SU-DHL-6 (cell line): Measurements from ENCODE around the gene NT5C2.

Source experiments
- H2AFZ ChIP-seq: fragments of 200-600 bp; sonication (generic); 2 replicates; pipeline ENCODE4 v1.6.1; 2014; ENCODE audit warnings: low read depth, mild to moderate bottlenecking, moderate library complexity, mixed read lengths, antibody characterized with exemption, low read length; ENCODE audit not compliant: severe bottlenecking
- H3F3A ChIP-seq: fragments of 200-600 bp; shearing (Covaris generic); 2 replicates; pipeline ENCODE4 v1.6.0; 2016; ENCODE audit warnings: antibody characterized with exemption, mild to moderate bottlenecking; ENCODE audit not compliant: insufficient read depth
- H3K27ac ChIP-seq: fragments of 200-600 bp; sonication (generic); 2 replicates; pipeline ENCODE4 v1.5.1; 2016; ENCODE audit warnings: low read depth, mild to moderate bottlenecking, low read length, moderate library complexity, mixed read lengths
- H3K27me3 ChIP-seq: fragments of 200-600 bp; sonication (generic), shearing (Covaris generic); 2 replicates; pipeline ENCODE4 v1.6.0; 2014; ENCODE audit warnings: mild to moderate bottlenecking, low read length
- H3K36me3 ChIP-seq: fragments of 200-600 bp; sonication (generic); 2 replicates; pipeline ENCODE4 v1.6.1; 2014; ENCODE audit warnings: mild to moderate bottlenecking, low read length, mixed read lengths
- H3K4me2 ChIP-seq: fragments of 300-600, 200-600 bp; shearing (Covaris generic), sonication (generic); 2 replicates; pipeline ENCODE4 v1.6.0; 2014; ENCODE audit warnings: low read length, low read depth, mild to moderate bottlenecking; ENCODE audit not compliant: poor library complexity, severe bottlenecking
- H3K4me3 ChIP-seq: fragments of 200-600 bp; sonication (generic); 2 replicates; pipeline ENCODE4 v1.5.1; 2014; ENCODE audit warnings: antibody characterized with exemption, low read length, mild to moderate bottlenecking, mixed read lengths; ENCODE audit not compliant: insufficient read depth, poor library complexity, severe bottlenecking
- H3K79me2 ChIP-seq: fragments of 200-600 bp; sonication (generic); 2 replicates; pipeline ENCODE4 v1.6.1; 2014; ENCODE audit warnings: mild to moderate bottlenecking, low read length, moderate library complexity; ENCODE audit not compliant: insufficient read depth
- H3K9ac ChIP-seq: fragments of 200-600 bp; sonication (generic); 2 replicates; pipeline ENCODE4 v1.7.0; 2014; ENCODE audit warnings: mild to moderate bottlenecking, low read length
- H3K9me2 ChIP-seq: fragments of 200-600 bp; sonication (generic); replicated peaks from 2 replicates; pipeline ENCODE4 v1.6.1; 2014; ENCODE audit warnings: low read length; ENCODE audit not compliant: insufficient read depth
- H3K9me3 ChIP-seq: fragments of 200-600 bp; sonication (generic); 2 replicates; pipeline ENCODE4 v1.6.1; 2014; ENCODE audit warnings: low read length, mixed read lengths; ENCODE audit not compliant: insufficient read depth
- H4K20me1 ChIP-seq: fragments of 200-600 bp; sonication (generic); 2 replicates; pipeline ENCODE4 v1.6.1; 2014; ENCODE audit warnings: low read depth, mild to moderate bottlenecking, antibody characterized with exemption, low read length, moderate library complexity, mixed read lengths
- EZH2phosphoT487 ChIP-seq: fragments of 200-600 bp; sonication (generic), shearing (Covaris generic); conservative IDR thresholded peaks from 2 replicates; pipeline ENCODE4 v1.6.1; 2018; ENCODE audit warnings: mild to moderate bottlenecking, antibody characterized with exemption, low read length, moderate library complexity, mixed read lengths
- TF ChIP-seq, protein P1 (sequence below): fragments of 200-600 bp; sonication (generic); IDR thresholded peaks from one replicate; pipeline ENCODE4 v1.5.1; 2017; ENCODE audit warnings: antibody characterized with exemption, mild to moderate bottlenecking, low read length, moderate library complexity; ENCODE audit not compliant: insufficient read depth, poor library complexity, severe bottlenecking

Gene NT5C2

DNA sequence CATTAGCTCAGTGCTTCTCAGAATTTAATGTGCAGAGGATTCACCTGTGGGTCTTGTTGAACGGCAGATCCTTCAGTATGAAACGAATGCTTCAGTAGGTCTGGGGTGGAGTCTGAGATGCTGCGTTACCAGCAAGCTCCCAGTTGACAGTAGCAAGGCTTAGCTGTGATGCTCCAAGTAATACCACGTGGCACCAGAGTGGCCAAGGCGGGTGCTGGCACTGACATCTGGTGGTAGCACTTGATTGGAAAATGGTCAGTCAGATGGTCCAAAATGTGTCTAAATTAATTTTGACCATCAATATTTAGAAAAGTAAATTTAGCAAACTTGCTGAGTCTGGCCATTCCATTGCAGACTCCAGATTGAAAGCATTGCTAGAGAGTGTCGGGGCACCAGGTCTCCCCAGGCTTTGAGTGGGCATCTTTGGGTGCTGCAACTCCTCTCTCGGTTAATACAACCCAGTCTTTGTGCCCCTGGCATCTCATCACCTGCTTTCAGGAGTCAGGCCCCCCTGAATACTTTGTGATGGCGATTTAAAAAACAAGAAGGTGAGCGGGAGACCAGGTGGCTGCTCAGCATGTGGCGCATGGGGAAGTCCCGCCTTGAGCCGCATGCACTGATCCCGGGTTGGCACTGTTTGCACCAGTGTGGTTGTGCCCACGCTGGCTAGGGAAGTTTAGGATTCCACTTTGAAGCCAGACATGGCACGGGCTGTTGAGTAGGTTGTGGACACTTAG, 130.1 kb downstream of the NT5C2 start:
- Histone ChIP-seq H4K20me1 (no peaks in the 10 kb centered on the region; the same call in 1 of the 2 replicates), H3K9me2 (no peaks in the 10 kb centered on the region), H3K27ac (no peak overlapping the region), H3K79me2 (no peaks in the 10 kb centered on the region), H3F3A (no peaks in the 10 kb centered on the region), H3K4me2 (no peak overlapping the region), H3K9ac (no peak overlapping the region), H3K36me3 (no peaks in the 10 kb centered on the region), H3K27me3 (no peaks in the 10 kb centered on the region), H3K9me3 (no peaks in the 10 kb centered on the region), H3K4me3 (no peak overlapping the region), H2AFZ (no peak overlapping the region)
- no peak for TF ChIP-seq EZH2phosphoT487
- TF ChIP-seq, protein P1, sequence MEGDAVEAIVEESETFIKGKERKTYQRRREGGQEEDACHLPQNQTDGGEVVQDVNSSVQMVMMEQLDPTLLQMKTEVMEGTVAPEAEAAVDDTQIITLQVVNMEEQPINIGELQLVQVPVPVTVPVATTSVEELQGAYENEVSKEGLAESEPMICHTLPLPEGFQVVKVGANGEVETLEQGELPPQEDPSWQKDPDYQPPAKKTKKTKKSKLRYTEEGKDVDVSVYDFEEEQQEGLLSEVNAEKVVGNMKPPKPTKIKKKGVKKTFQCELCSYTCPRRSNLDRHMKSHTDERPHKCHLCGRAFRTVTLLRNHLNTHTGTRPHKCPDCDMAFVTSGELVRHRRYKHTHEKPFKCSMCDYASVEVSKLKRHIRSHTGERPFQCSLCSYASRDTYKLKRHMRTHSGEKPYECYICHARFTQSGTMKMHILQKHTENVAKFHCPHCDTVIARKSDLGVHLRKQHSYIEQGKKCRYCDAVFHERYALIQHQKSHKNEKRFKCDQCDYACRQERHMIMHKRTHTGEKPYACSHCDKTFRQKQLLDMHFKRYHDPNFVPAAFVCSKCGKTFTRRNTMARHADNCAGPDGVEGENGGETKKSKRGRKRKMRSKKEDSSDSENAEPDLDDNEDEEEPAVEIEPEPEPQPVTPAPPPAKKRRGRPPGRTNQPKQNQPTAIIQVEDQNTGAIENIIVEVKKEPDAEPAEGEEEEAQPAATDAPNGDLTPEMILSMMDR, result no peak

DNA sequence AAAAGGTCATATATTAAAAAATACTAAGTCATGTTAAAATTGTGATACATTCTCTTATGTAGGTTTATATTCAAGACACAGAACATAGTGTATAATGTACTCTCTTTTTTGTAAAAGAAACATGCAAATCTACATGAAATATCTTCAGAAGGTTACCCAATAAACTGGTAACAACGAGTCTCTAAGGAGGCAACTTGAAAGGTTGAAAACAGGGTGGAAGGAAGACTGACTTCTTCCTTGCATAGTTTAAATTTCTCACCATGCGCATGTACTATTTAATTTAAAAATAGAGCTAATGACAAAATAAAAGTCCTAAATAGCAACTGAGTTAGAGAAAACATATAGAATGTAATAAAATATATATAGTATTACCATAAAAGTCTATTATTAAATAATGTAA, 132.5 kb downstream of the NT5C2 start:
- no peaks in the 10 kb centered on the region for H3K27me3 ChIP-seq
- H4K20me1 ChIP-seq, result no peaks in the 10 kb centered on the region; the same call in 1 of the 2 replicates
- no peaks in the 10 kb centered on the region for H3K9me2 ChIP-seq
- H3K9me3 ChIP-seq, result no peaks in the 10 kb centered on the region
- H3K9ac ChIP-seq, result no peak overlapping the region
- H3K27ac ChIP-seq, result no peak overlapping the region
- H3K79me2 ChIP-seq, result no peaks in the 10 kb centered on the region
- H3K36me3 ChIP-seq, result no peaks in the 10 kb centered on the region
- H3K4me3 ChIP-seq, result no peak overlapping the region
- no peak for TF ChIP-seq EZH2phosphoT487
- TF ChIP-seq, protein P1, result no peak
- H3K4me2 ChIP-seq, result no peak overlapping the region
- no peak overlapping the region for H2AFZ ChIP-seq
- H3F3A ChIP-seq, result no peaks in the 10 kb centered on the region

DNA sequence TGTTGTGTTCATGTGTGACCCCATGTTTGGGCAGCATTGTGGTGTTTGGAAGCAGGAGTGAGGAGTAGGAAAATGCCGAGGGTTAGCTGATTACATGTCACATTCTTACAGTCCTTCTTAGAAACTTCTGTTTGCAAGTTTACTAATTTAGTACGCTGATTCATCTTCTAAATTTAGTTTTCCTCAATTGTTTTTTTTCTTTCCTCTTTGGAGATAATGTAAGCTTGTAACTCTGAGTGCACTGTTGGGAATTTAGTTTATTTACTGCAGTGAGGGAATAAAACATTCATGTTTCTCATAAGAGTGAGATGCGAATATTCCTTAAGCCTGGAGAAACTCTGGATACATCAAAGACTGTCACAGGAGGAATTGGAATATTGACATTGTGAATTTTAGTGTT, 135.0 kb downstream of the NT5C2 start:
- H4K20me1 ChIP-seq, result no peaks in the 10 kb centered on the region; the same call in 1 of the 2 replicates
- H3K4me2 ChIP-seq, result no peak overlapping the region
- H3K27ac ChIP-seq, result no peak overlapping the region
- no peak overlapping the region for H3K4me3 ChIP-seq
- no peaks in the 10 kb centered on the region for H3K79me2 ChIP-seq
- no peaks in the 10 kb centered on the region for H3K27me3 ChIP-seq
- no peak overlapping the region for H2AFZ ChIP-seq
- H3K9me2 ChIP-seq, result no peaks in the 10 kb centered on the region
- no peak overlapping the region for H3K9ac ChIP-seq
- TF ChIP-seq EZH2phosphoT487, result no peak
- TF ChIP-seq, protein P1, result no peak
- H3F3A ChIP-seq, result no peaks in the 10 kb centered on the region
- H3K36me3 ChIP-seq, result no peaks in the 10 kb centered on the region
- H3K9me3 ChIP-seq, result no peaks in the 10 kb centered on the region
